Astrocyte (in vitro differentiated cells and primary cell): Measurements from ENCODE around the gene VGLL3. TPM values are rescaled to one million over a fixed set of nuclear protein-coding genes. Genes with fewer than 3 reads are reported as not detected.

Source experiments
- DNase-seq: peaks from one replicate; pipeline ENCODE4 v3.0.0-alpha.2; 2010; ENCODE audit warnings: low read depth
- FAIRE-seq: peaks from 2 replicates; lab custom pipeline; 2011; peaks lifted over from hg19 to GRCh38; lab: Jason Lieb, UNC
- H2AFZ ChIP-seq: 2 replicates; pipeline ENCODE4 v1.6.0; 2012; ENCODE audit warnings: low read depth, low read length, inconsistent platforms
- H3K27ac ChIP-seq: 2 replicates; pipeline ENCODE4 v1.5.1; 2011; ENCODE audit warnings: low read depth, low read length, inconsistent platforms
- H3K27me3 ChIP-seq: 2 replicates; pipeline ENCODE4 v1.6.0; 2011; ENCODE audit warnings: low read length, inconsistent platforms; ENCODE audit not compliant: insufficient read depth
- H3K36me3 ChIP-seq: 2 replicates; pipeline ENCODE4 v1.5.1; 2011; ENCODE audit warnings: low read length, inconsistent platforms; ENCODE audit not compliant: insufficient read depth
- H3K4me1 ChIP-seq: 2 replicates; pipeline ENCODE4 v1.5.1; 2011; ENCODE audit warnings: low read length, inconsistent platforms; ENCODE audit not compliant: insufficient read depth
- H3K4me2 ChIP-seq: 2 replicates; pipeline ENCODE4 v1.6.0; 2012; ENCODE audit warnings: low read length, inconsistent platforms
- H3K4me3 ChIP-seq: 2 replicates; pipeline ENCODE4 v1.5.1; 2011; ENCODE audit warnings: low read depth, mild to moderate bottlenecking, low read length, inconsistent platforms; ENCODE audit not compliant: insufficient read depth
- H3K79me2 ChIP-seq: 2 replicates; pipeline ENCODE4 v1.6.0; 2012; ENCODE audit warnings: mild to moderate bottlenecking, low read length, inconsistent platforms; ENCODE audit not compliant: insufficient read depth
- H3K9ac ChIP-seq: 2 replicates; pipeline ENCODE4 v1.6.0; 2012; ENCODE audit warnings: mild to moderate bottlenecking, low read length, inconsistent platforms
- H3K9me3 ChIP-seq: 2 replicates; pipeline ENCODE4 v1.5.1; 2012; ENCODE audit warnings: low read depth, mild to moderate bottlenecking, low read length, inconsistent platforms; ENCODE audit not compliant: insufficient read depth
- H4K20me1 ChIP-seq: 2 replicates; pipeline ENCODE4 v1.6.0; 2012; ENCODE audit warnings: low read length, inconsistent platforms; ENCODE audit not compliant: insufficient read depth
- H3K27ac Mint-ChIP-seq: one replicate; pipeline ENCODE4 v1.8.0; 2021; ENCODE audit warnings: mild to moderate bottlenecking, mixed read lengths; ENCODE audit not compliant: unreplicated experiment
- H3K27me3 Mint-ChIP-seq: one replicate; pipeline ENCODE4 v1.8.0; 2021; ENCODE audit warnings: low read depth, mixed read lengths; ENCODE audit not compliant: unreplicated experiment
- H3K36me3 Mint-ChIP-seq: one replicate; pipeline ENCODE4 v1.8.0; 2021; ENCODE audit warnings: low read depth, mixed read lengths; ENCODE audit not compliant: unreplicated experiment
- H3K4me1 Mint-ChIP-seq: one replicate; pipeline ENCODE4 v1.8.0; 2021; ENCODE audit warnings: low read depth, mixed read lengths; ENCODE audit not compliant: unreplicated experiment
- H3K4me3 Mint-ChIP-seq: one replicate; pipeline ENCODE4 v1.8.0; 2021; ENCODE audit warnings: mild to moderate bottlenecking, moderate library complexity, mixed read lengths; ENCODE audit not compliant: unreplicated experiment
- H3K9me3 Mint-ChIP-seq: one replicate; pipeline ENCODE4 v1.8.0; 2021; ENCODE audit warnings: mild to moderate bottlenecking, mixed read lengths; ENCODE audit not compliant: unreplicated experiment
- CTCF ChIP-seq: IDR thresholded peaks from 2 replicates; pipeline ENCODE4 v1.5.1; 2011; ENCODE audit warnings: low read depth, mild to moderate bottlenecking, inconsistent platforms, low read length, moderate library complexity; ENCODE audit not compliant: insufficient read depth
- EZH2 ChIP-seq: IDR thresholded peaks from 2 replicates; pipeline ENCODE4 v1.6.1; 2012; ENCODE audit warnings: mild to moderate bottlenecking, low read length, inconsistent platforms; ENCODE audit not compliant: insufficient read depth
- total RNA-seq: library from RNA; stranded (reverse); gene quantifications from 2 replicates; pipeline ENCODE4 v1.2.1, GENCODE V29; 2021

The VGLL3 gene
- total RNA-seq, 1 donor from 2014 or later = 63.7 TPM

- no peak overlapping the region for H2AFZ ChIP-seq
- Mint-ChIP-seq H3K9me3 (no peaks in the 10 kb centered on the region), H3K27ac (no peak overlapping the region), H3K4me1 (peaks cover 23% of the 10 kb centered on the region), H3K4me3 (no peak overlapping the region), H3K27me3 (no peaks in the 10 kb centered on the region), H3K36me3 (peaks cover 7% of the 10 kb centered on the region)
- no peak overlapping the region for H3K27ac ChIP-seq
- no peak overlapping the region for H3K9ac ChIP-seq
- H4K20me1 ChIP-seq = peaks cover 24% of the 10 kb centered on the region
- H3K36me3 ChIP-seq = peaks cover 45% of the 10 kb centered on the region
- no peaks in the 10 kb centered on the region for H3K9me3 ChIP-seq
- FAIRE-seq (peak; percentile 47), DNase-seq (no peak)
- H3K4me2 ChIP-seq = no peak overlapping the region
- no peaks in the 10 kb centered on the region for H3K27me3 ChIP-seq
- peaks cover 22% of the 10 kb centered on the region for H3K4me1 ChIP-seq
- H3K4me3 ChIP-seq = no peak overlapping the region
- TF ChIP-seq CTCF = no peak
- no peak for TF ChIP-seq EZH2
- H3K79me2 ChIP-seq = peaks cover 83% of the 10 kb centered on the region
Measured at GRCh38 chr3:86963611-86964010, 27.3 kb downstream of the VGLL3 start.

GRCh38 chr3:86961297-86961696 lies 29.7 kb downstream of the VGLL3 start:
- Histone ChIP-seq H3K4me1 (peaks cover 29% of the 10 kb centered on the region), H3K36me3 (peaks cover 31% of the 10 kb centered on the region), H3K9ac (peak overlapping the region; percentile 58), H3K4me3 (no peak overlapping the region), H3K4me2 (peak overlapping the region; percentile 58), H2AFZ (no peak overlapping the region), H3K79me2 (peaks cover 85% of the 10 kb centered on the region), H3K27ac (peak overlapping the region; percentile 60), H3K9me3 (no peaks in the 10 kb centered on the region), H4K20me1 (peaks cover 17% of the 10 kb centered on the region), H3K27me3 (no peaks in the 10 kb centered on the region)
- H3K27ac Mint-ChIP-seq = peak overlapping the region; percentile 41
- no peak overlapping the region for H3K4me3 Mint-ChIP-seq
- H3K36me3 Mint-ChIP-seq = peaks cover 5% of the 10 kb centered on the region
- DNase-seq (peak; percentile 67), FAIRE-seq (no peak)
- TF ChIP-seq CTCF (no peak), EZH2 (no peak)
- H3K4me1 Mint-ChIP-seq = peaks cover 42% of the 10 kb centered on the region
- no peaks in the 10 kb centered on the region for H3K9me3 Mint-ChIP-seq
- no peaks in the 10 kb centered on the region for H3K27me3 Mint-ChIP-seq

GRCh38 chr3:86960550-86960949 lies 30.4 kb downstream of the VGLL3 start:
- peaks cover 45% of the 10 kb centered on the region for H3K4me1 Mint-ChIP-seq
- H3K4me3 ChIP-seq = no peak overlapping the region
- peak overlapping the region; percentile 77 for H3K27ac Mint-ChIP-seq
- peaks cover 10% of the 10 kb centered on the region for H4K20me1 ChIP-seq
- no peak for TF ChIP-seq CTCF
- TF ChIP-seq EZH2 = no peak
- H3K27me3 ChIP-seq = no peaks in the 10 kb centered on the region
- H3K79me2 ChIP-seq = peaks cover 85% of the 10 kb centered on the region
- peak overlapping the region; percentile 36 for H3K9ac ChIP-seq
- no peak overlapping the region for H3K4me3 Mint-ChIP-seq
- peaks cover 29% of the 10 kb centered on the region for H3K4me1 ChIP-seq
- H3K4me2 ChIP-seq = no peak overlapping the region
- H3K27ac ChIP-seq = peak overlapping the region; percentile 55
- FAIRE-seq = no peak
- DNase-seq = no peak
- peaks cover 31% of the 10 kb centered on the region for H3K36me3 ChIP-seq
- H3K9me3 Mint-ChIP-seq = no peaks in the 10 kb centered on the region
- H2AFZ ChIP-seq = no peak overlapping the region
- no peaks in the 10 kb centered on the region for H3K9me3 ChIP-seq
- peaks cover 5% of the 10 kb centered on the region for H3K36me3 Mint-ChIP-seq
- H3K27me3 Mint-ChIP-seq = no peaks in the 10 kb centered on the region
